KMS-11 (cell line): ENCODE data around the gene UNC13B.

Experiments used
- H2AFZ ChIP-seq: fragments of 200-600 bp; sonication (generic); 2 replicates; pipeline ENCODE4 v1.6.1; 2016; ENCODE audit warnings: antibody characterized with exemption, mixed run types, low read depth
- H3K27ac ChIP-seq: fragments of 200-600 bp; sonication (generic); 2 replicates; pipeline ENCODE4 v1.6.1; 2016; ENCODE audit warnings: mild to moderate bottlenecking, mixed run types
- H3K27me3 ChIP-seq: fragments of 200-600 bp; sonication (generic); 2 replicates; pipeline ENCODE4 v1.6.1; 2017; ENCODE audit warnings: mild to moderate bottlenecking, low read depth, mixed run types, moderate library complexity; ENCODE audit not compliant: insufficient read depth
- H3K36me3 ChIP-seq: fragments of 200-600 bp; sonication (generic); 2 replicates; pipeline ENCODE4 v1.6.1; 2017; ENCODE audit warnings: mild to moderate bottlenecking, mixed run types; ENCODE audit not compliant: insufficient read depth
- H3K4me1 ChIP-seq: fragments of 200-600 bp; sonication (generic); 2 replicates; pipeline ENCODE4 v1.6.1; 2016; ENCODE audit warnings: mild to moderate bottlenecking, low read depth, mixed run types; ENCODE audit not compliant: poor library complexity, severe bottlenecking
- H3K4me2 ChIP-seq: fragments of 200-600 bp; sonication (generic); 2 replicates; pipeline ENCODE4 v1.7.0; 2016; ENCODE audit warnings: mild to moderate bottlenecking, mixed run types
- H3K4me3 ChIP-seq: fragments of 200-600 bp; sonication (generic); IDR thresholded peaks from 2 replicates; pipeline ENCODE4 v1.6.1; 2017; ENCODE audit warnings: low read depth, low read length, mixed read lengths; ENCODE audit not compliant: insufficient read depth
- H3K79me2 ChIP-seq: fragments of 200-600 bp; sonication (generic); 2 replicates; pipeline ENCODE4 v1.6.1; 2016; ENCODE audit warnings: low read depth, mixed run types; ENCODE audit not compliant: insufficient read depth
- H3K9ac ChIP-seq: fragments of 200-600 bp; sonication (generic); 2 replicates; pipeline ENCODE4 v1.6.1; 2016; ENCODE audit warnings: mild to moderate bottlenecking, mixed run types
- H4K20me1 ChIP-seq: fragments of 200-600 bp; sonication (generic); 2 replicates; pipeline ENCODE4 v1.6.1; 2016; ENCODE audit warnings: mild to moderate bottlenecking, mixed run types; ENCODE audit not compliant: insufficient read depth
- CTCF ChIP-seq: fragments of 200-600 bp; sonication (generic); conservative IDR thresholded peaks from 2 replicates; pipeline ENCODE4 v1.6.1; 2017; ENCODE audit warnings: low read depth, mild to moderate bottlenecking, antibody characterized with exemption, low read length, moderate library complexity, mixed read lengths

Gene UNC13B

GRCh38 chr9:35134920-35135319 is 26.9 kb upstream of the UNC13B start:
- H4K20me1 ChIP-seq: no peaks in the 10 kb centered on the region
- H3K27ac ChIP-seq: no peak overlapping the region
- H2AFZ ChIP-seq: no peak overlapping the region
- no peaks in the 10 kb centered on the region for H3K36me3 ChIP-seq
- H3K27me3 ChIP-seq: no peaks in the 10 kb centered on the region
- peaks cover 15% of the 10 kb centered on the region for H3K4me1 ChIP-seq
- TF ChIP-seq CTCF: no peak
- H3K4me3 ChIP-seq: no peak overlapping the region
- H3K4me2 ChIP-seq: no peak overlapping the region
- no peak overlapping the region for H3K9ac ChIP-seq
- H3K79me2 ChIP-seq: no peaks in the 10 kb centered on the region

GRCh38 chr9:35135988-35136387 is 25.8 kb upstream of the UNC13B start:
- no peaks in the 10 kb centered on the region for H3K27me3 ChIP-seq
- no peak overlapping the region for H3K4me3 ChIP-seq
- TF ChIP-seq CTCF: no peak
- no peak overlapping the region for H3K4me2 ChIP-seq
- H3K79me2 ChIP-seq: no peaks in the 10 kb centered on the region
- no peak overlapping the region for H2AFZ ChIP-seq
- H3K9ac ChIP-seq: no peak overlapping the region
- H3K4me1 ChIP-seq: peaks cover 15% of the 10 kb centered on the region
- no peaks in the 10 kb centered on the region for H3K36me3 ChIP-seq
- no peaks in the 10 kb centered on the region for H4K20me1 ChIP-seq
- H3K27ac ChIP-seq: no peak overlapping the region

GRCh38 chr9:35136866-35137265 is 24.9 kb upstream of the UNC13B start:
- H2AFZ ChIP-seq: no peak overlapping the region
- no peak overlapping the region for H3K27ac ChIP-seq
- no peaks in the 10 kb centered on the region for H4K20me1 ChIP-seq
- TF ChIP-seq CTCF: no peak
- no peaks in the 10 kb centered on the region for H3K36me3 ChIP-seq
- H3K4me2 ChIP-seq: no peak overlapping the region
- no peak overlapping the region for H3K9ac ChIP-seq
- no peaks in the 10 kb centered on the region for H3K79me2 ChIP-seq
- H3K4me3 ChIP-seq: no peak overlapping the region
- H3K4me1 ChIP-seq: peaks cover 15% of the 10 kb centered on the region
- H3K27me3 ChIP-seq: no peaks in the 10 kb centered on the region

GRCh38 chr9:35140093-35140492 is 21.7 kb upstream of the UNC13B start:
- no peak; the same call in 1 of the 2 replicates for TF ChIP-seq CTCF
- Histone ChIP-seq H3K4me2 (no peak overlapping the region), H3K79me2 (no peaks in the 10 kb centered on the region), H3K27me3 (no peaks in the 10 kb centered on the region), H3K27ac (no peak overlapping the region), H3K4me3 (no peak overlapping the region), H3K9ac (no peak overlapping the region), H3K36me3 (no peaks in the 10 kb centered on the region), H2AFZ (no peak overlapping the region), H3K4me1 (no peaks in the 10 kb centered on the region), H4K20me1 (no peaks in the 10 kb centered on the region)
